ENCODE results near the gene ANKS1A. TPM values are rescaled to one million over a fixed set of nuclear protein-coding genes. Genes with fewer than 3 reads are reported as not detected.

ANKS1A gene
- total and polyA plus RNA-seq, 5 donors from 2014 or later, result 1.4 to 10.6 (median 1.5) TPM

DNA sequence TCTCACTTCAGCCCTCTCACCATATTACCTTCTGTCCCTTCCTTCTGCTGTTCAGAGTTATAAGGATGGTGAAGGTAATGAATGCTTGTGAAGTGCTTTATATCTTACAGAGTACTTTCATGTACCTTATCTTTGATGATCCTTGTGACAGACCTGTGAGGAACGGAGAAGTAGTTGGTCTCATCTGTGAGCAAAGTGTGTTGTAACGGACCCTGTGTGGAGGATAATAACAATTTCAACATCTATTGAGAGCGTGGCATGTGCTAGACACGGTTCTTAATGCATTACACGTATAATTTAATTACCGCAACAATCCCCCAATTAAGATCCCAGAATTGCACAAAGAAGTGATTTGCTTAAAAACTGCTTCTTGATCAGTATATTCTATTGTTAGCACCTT lies 124.6 kb downstream of the ANKS1A start:
- Histone ChIP-seq H3K9me3 (ENCODE audit: control insufficient read depth in 2 of 2, low read length in 2 of 2) (no peaks in the 10 kb centered on the region), H3K4me3 (ENCODE audit: low read depth, low read length) (no peak overlapping the region), H3K36me3 (ENCODE audit: control insufficient read depth, insufficient read depth, low read length) (peaks cover 11% of the 10 kb centered on the region), H3K27me3 (ENCODE audit: control insufficient read depth, insufficient read depth, low read length) (no peaks in the 10 kb centered on the region), H3K4me1 (ENCODE audit: control insufficient read depth, insufficient read depth, low read length, poor library complexity, severe bottlenecking) (no peaks in the 10 kb centered on the region), H3K27ac (ENCODE audit: insufficient read depth, low read length, poor library complexity, severe bottlenecking) (no peak overlapping the region)
- H3K4me1 Mint-ChIP-seq, result peaks cover 0 to 9% (median 7%) of the 10 kb centered on the region in 4 donors
- H3K9me3 Mint-ChIP-seq, result no peaks in the 10 kb centered on the region
- H3K36me3 Mint-ChIP-seq, result peaks cover 15% of the 10 kb centered on the region
- ATAC-seq (ENCODE audit: low read depth in 2 of 2) (no peak), DNase-seq (no peak)
- no peak overlapping the region for H3K4me3 Mint-ChIP-seq
- no peaks in the 10 kb centered on the region for H3K27me3 Mint-ChIP-seq
- H3K27ac Mint-ChIP-seq, result no peak overlapping the region

GRCh38 chr6:35014341-35014740 lies 125.3 kb downstream of the ANKS1A start:
- Mint-ChIP-seq H3K27ac (peak overlapping the region in 1 of 3 donors; percentile 65), H3K4me1 (peaks cover 0 to 6% (median 6%) of the 10 kb centered on the region in 4 donors), H3K27me3 (no peaks in the 10 kb centered on the region), H3K9me3 (no peaks in the 10 kb centered on the region), H3K4me3 (no peak overlapping the region), H3K36me3 (peaks cover 15% of the 10 kb centered on the region)
- no peaks in the 10 kb centered on the region for H3K9me3 ChIP-seq (ENCODE audit: control insufficient read depth in 2 of 2, low read length in 2 of 2)
- H3K4me3 ChIP-seq (ENCODE audit: low read depth, low read length), result no peak overlapping the region
- H3K27me3 ChIP-seq (ENCODE audit: control insufficient read depth, insufficient read depth, low read length), result no peaks in the 10 kb centered on the region
- DNase-seq, result no peak
- H3K27ac ChIP-seq (ENCODE audit: insufficient read depth, low read length, poor library complexity, severe bottlenecking), result no peak overlapping the region
- no peak for ATAC-seq (ENCODE audit: low read depth in 2 of 2)
- H3K36me3 ChIP-seq (ENCODE audit: control insufficient read depth, insufficient read depth, low read length), result peaks cover 17% of the 10 kb centered on the region
- no peaks in the 10 kb centered on the region for H3K4me1 ChIP-seq (ENCODE audit: control insufficient read depth, insufficient read depth, low read length, poor library complexity, severe bottlenecking)

- ATAC-seq (ENCODE audit: low read depth in 2 of 2), result no peak
- H3K4me1 ChIP-seq (ENCODE audit: control insufficient read depth, insufficient read depth, low read length, poor library complexity, severe bottlenecking), result no peaks in the 10 kb centered on the region
- H3K27me3 Mint-ChIP-seq, result no peaks in the 10 kb centered on the region
These were observed 125.7 kb downstream of the ANKS1A start for GRCh38 chr6:35014786-35015185.

GRCh38 chr6:35015476-35015875 lies 126.4 kb downstream of the ANKS1A start:
- Histone ChIP-seq H3K27ac (ENCODE audit: insufficient read depth, low read length, poor library complexity, severe bottlenecking) (no peak overlapping the region), H3K36me3 (ENCODE audit: control insufficient read depth, insufficient read depth, low read length) (peaks cover 17% of the 10 kb centered on the region), H3K4me3 (ENCODE audit: low read depth, low read length) (no peak overlapping the region), H3K9me3 (ENCODE audit: control insufficient read depth in 2 of 2, low read length in 2 of 2) (no peaks in the 10 kb centered on the region), H3K4me1 (ENCODE audit: control insufficient read depth, insufficient read depth, low read length, poor library complexity, severe bottlenecking) (no peaks in the 10 kb centered on the region), H3K27me3 (ENCODE audit: control insufficient read depth, insufficient read depth, low read length) (no peaks in the 10 kb centered on the region)
- DNase-seq, result no peak
- H3K9me3 Mint-ChIP-seq, result no peaks in the 10 kb centered on the region
- no peak for ATAC-seq (ENCODE audit: low read depth in 2 of 2)
- no peak overlapping the region for H3K4me3 Mint-ChIP-seq
- H3K36me3 Mint-ChIP-seq, result peaks cover 21% of the 10 kb centered on the region
- H3K4me1 Mint-ChIP-seq, result peaks cover 0 to 6% (median 5%) of the 10 kb centered on the region in 4 donors
- H3K27ac Mint-ChIP-seq, result no peak overlapping the region
- no peaks in the 10 kb centered on the region for H3K27me3 Mint-ChIP-seq

More at GRCh38 chr6:35014786-35015185, 125.7 kb downstream of the ANKS1A start:
- Mint-ChIP-seq H3K4me1 (peaks cover 0 to 6% (median 5%) of the 10 kb centered on the region in 4 donors), H3K4me3 (no peak overlapping the region), H3K27ac (no peak overlapping the region), H3K36me3 (peaks cover 19% of the 10 kb centered on the region), H3K9me3 (no peaks in the 10 kb centered on the region)
- no peaks in the 10 kb centered on the region for H3K27me3 ChIP-seq (ENCODE audit: control insufficient read depth, insufficient read depth, low read length)
- no peak overlapping the region for H3K27ac ChIP-seq (ENCODE audit: insufficient read depth, low read length, poor library complexity, severe bottlenecking)
- no peak for DNase-seq
- peaks cover 17% of the 10 kb centered on the region for H3K36me3 ChIP-seq (ENCODE audit: control insufficient read depth, insufficient read depth, low read length)
- no peak overlapping the region for H3K4me3 ChIP-seq (ENCODE audit: low read depth, low read length)
- H3K9me3 ChIP-seq (ENCODE audit: control insufficient read depth in 2 of 2, low read length in 2 of 2), result no peaks in the 10 kb centered on the region

DNA sequence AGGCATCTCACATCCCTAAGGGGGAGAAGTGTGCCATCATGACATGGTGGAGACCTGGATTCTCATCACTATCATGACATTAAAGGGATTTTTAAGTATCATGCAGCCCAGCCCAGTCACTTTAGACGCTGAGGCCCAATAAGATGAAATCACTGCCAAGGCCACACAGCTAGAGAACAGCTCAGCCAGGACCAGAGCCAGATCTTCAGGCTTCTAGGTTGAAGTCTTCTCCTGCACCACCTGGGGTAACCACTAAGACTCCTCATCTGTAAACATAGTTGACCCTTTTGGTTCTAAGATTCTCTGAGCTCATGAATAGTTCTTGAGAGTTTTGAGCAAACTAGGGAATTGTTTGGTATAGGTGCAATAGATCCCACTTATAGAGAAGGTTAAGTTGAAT lies 126.9 kb downstream of the ANKS1A start:
- Mint-ChIP-seq H3K36me3 (peaks cover 21% of the 10 kb centered on the region), H3K9me3 (no peaks in the 10 kb centered on the region), H3K27ac (no peak overlapping the region), H3K27me3 (no peaks in the 10 kb centered on the region), H3K4me3 (no peak overlapping the region), H3K4me1 (peaks cover 0 to 6% (median 4%) of the 10 kb centered on the region in 4 donors)
- Histone ChIP-seq H3K27ac (ENCODE audit: insufficient read depth, low read length, poor library complexity, severe bottlenecking) (no peak overlapping the region), H3K9me3 (ENCODE audit: control insufficient read depth in 2 of 2, low read length in 2 of 2) (no peaks in the 10 kb centered on the region), H3K36me3 (ENCODE audit: control insufficient read depth, insufficient read depth, low read length) (peaks cover 17% of the 10 kb centered on the region), H3K4me3 (ENCODE audit: low read depth, low read length) (no peak overlapping the region), H3K27me3 (ENCODE audit: control insufficient read depth, insufficient read depth, low read length) (no peaks in the 10 kb centered on the region), H3K4me1 (ENCODE audit: control insufficient read depth, insufficient read depth, low read length, poor library complexity, severe bottlenecking) (no peaks in the 10 kb centered on the region)
- DNase-seq (no peak), ATAC-seq (ENCODE audit: low read depth in 2 of 2) (no peak)

- no peaks in the 10 kb centered on the region for H3K9me3 ChIP-seq (ENCODE audit: control insufficient read depth in 2 of 2, low read length in 2 of 2)
- Mint-ChIP-seq H3K4me1 (peaks cover 0 to 4% (median 3%) of the 10 kb centered on the region in 4 donors), H3K27me3 (no peaks in the 10 kb centered on the region), H3K9me3 (no peaks in the 10 kb centered on the region), H3K4me3 (no peak overlapping the region), H3K36me3 (peaks cover 21% of the 10 kb centered on the region), H3K27ac (no peak overlapping the region)
- ATAC-seq (ENCODE audit: low read depth in 2 of 2), result no peak
- H3K27ac ChIP-seq (ENCODE audit: insufficient read depth, low read length, poor library complexity, severe bottlenecking), result no peak overlapping the region
- no peaks in the 10 kb centered on the region for H3K27me3 ChIP-seq (ENCODE audit: control insufficient read depth, insufficient read depth, low read length)
- no peak for DNase-seq
- H3K4me1 ChIP-seq (ENCODE audit: control insufficient read depth, insufficient read depth, low read length, poor library complexity, severe bottlenecking), result no peaks in the 10 kb centered on the region
- no peak overlapping the region for H3K4me3 ChIP-seq (ENCODE audit: low read depth, low read length)
- H3K36me3 ChIP-seq (ENCODE audit: control insufficient read depth, insufficient read depth, low read length), result peaks cover 17% of the 10 kb centered on the region
These were observed 127.7 kb downstream of the ANKS1A start for GRCh38 chr6:35016502-35017321.

GRCh38 chr6:35017411-35018181 lies 128.5 kb downstream of the ANKS1A start:
- no peak for DNase-seq
- Histone ChIP-seq H3K4me1 (ENCODE audit: control insufficient read depth, insufficient read depth, low read length, poor library complexity, severe bottlenecking) (no peaks in the 10 kb centered on the region), H3K36me3 (ENCODE audit: control insufficient read depth, insufficient read depth, low read length) (peaks cover 17% of the 10 kb centered on the region), H3K27me3 (ENCODE audit: control insufficient read depth, insufficient read depth, low read length) (no peaks in the 10 kb centered on the region), H3K4me3 (ENCODE audit: low read depth, low read length) (no peak overlapping the region), H3K27ac (ENCODE audit: insufficient read depth, low read length, poor library complexity, severe bottlenecking) (no peak overlapping the region), H3K9me3 (ENCODE audit: control insufficient read depth in 2 of 2, low read length in 2 of 2) (no peaks in the 10 kb centered on the region)
- Mint-ChIP-seq H3K4me3 (no peak overlapping the region), H3K9me3 (no peaks in the 10 kb centered on the region), H3K36me3 (peaks cover 25% of the 10 kb centered on the region), H3K27ac (no peak overlapping the region), H3K27me3 (no peaks in the 10 kb centered on the region), H3K4me1 (peaks cover 0 to 5% (median 4%) of the 10 kb centered on the region in 4 donors)
- ATAC-seq (ENCODE audit: low read depth in 2 of 2), result no peak
